ENCODE measurements around the gene DPF3.

- no peak for TF ChIP-seq CTCF (IDR thresholded peaks at IDR 0.05; ENCODE audit: low read depth, low read length, poor library complexity, severe bottlenecking)
- TF ChIP-seq EZH2phosphoT487 (IDR thresholded peaks at IDR 0.05; ENCODE audit: borderline replicate concordance, low read length), result no peak
Observed at GRCh38 chr14:72856530-72857266, 37.2 kb downstream of the DPF3 start.
